Embryonic facial prominence (tissue), 1 donor: ENCODE measurements around the gene FAM53B.
"Not testable (repeated sequence)": the region's sequence is repeated elsewhere in the genome, so short reads cannot be mapped to it uniquely, and the experiment has no call there.

Experiments used
- DNase-seq: peaks from one replicate; pipeline ENCODE4 v3.0.0-alpha.2; 2016; ENCODE audit errors: extremely low spot score

The FAM53B gene

GRCh38 chr10:124598773-124599587 lies 145.2 kb downstream of the FAM53B start:
- no peak for DNase-seq

GRCh38 chr10:124598196-124598595 lies 146.0 kb downstream of the FAM53B start:
- DNase-seq: no peak

DNA sequence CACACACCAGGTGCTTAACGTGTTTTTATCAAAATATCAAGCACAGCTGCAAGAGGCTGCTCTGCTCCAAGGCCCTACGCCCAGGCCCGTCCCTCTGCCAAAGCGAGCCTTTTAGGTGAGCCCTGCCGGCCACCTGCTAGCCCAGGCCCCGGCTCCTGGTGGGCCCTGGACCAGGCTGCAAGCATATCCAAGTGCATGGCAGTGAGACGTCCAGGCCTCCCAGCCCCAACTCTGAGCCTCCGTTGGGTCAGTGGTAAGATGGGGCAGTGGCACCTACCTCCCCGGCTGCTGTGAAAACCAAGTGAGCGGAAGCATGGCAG lies 146.4 kb downstream of the FAM53B start:
- DNase-seq: no peak

DNA sequence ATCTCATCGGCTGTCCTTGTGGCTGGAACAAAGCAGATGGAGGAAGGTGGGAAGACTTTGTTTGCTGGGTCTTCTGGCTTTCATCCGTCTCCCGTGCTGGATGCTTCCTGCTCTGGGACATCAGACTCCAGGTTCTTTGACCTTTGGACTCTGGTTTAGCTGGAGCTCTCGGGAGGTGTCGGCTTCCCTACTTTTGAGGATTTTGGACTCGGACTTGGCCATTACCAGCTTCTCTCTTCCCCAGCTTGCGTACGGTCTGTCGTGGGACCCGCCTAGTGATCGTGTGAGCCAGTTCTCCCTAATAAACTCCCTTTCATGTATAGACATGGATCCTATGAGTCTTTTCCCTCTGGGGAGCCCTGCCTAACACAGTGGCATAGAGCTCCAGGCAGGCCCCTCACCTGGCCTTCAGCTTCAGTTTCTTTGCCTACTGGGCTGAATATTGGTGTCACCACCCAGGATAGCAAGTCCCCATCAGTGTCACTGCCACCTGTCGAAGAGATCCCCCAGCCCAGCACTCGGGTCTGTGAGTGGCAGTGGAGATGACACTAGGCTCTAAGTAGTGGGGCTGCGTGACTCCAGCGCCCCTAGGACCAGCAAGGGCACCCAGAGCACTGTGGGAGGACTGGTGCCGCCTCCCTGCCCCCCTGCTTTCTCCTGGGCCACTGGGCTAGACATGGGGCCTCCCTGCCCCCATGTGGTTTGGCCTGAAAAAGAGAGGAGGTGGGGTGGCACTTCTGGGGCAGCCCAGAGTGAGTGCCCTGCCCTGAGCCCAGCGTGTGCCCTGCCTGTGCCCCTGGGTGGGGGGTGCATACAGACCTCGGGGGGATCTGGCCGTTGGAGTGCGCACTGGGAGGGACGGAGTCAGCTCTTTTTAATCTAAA lies 147.0 kb downstream of the FAM53B start:
- no peak for DNase-seq

- no peak for DNase-seq
Observed at GRCh38 chr10:124596116-124596785, 147.9 kb downstream of the FAM53B start.

GRCh38 chr10:124595143-124595883 lies 148.9 kb downstream of the FAM53B start:
- no peak for DNase-seq

DNA sequence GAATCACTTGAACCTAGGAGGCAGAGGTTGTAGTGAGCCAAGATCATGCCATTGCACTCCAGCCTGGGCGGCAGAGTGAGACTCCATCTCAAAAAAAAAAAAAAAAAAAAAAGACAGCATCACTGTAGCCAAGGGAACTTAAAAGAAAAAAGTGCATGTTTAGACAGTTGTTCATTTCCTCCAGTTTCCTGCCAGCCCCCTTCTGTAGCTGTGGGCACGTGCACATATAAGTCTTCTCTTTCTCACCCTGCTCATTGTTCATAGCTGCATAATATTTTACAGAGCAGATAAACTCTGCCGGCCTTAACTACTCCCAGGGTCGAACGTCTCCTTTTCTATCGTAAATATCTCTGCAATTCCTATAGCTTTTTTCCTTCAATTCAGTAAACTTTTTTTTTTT lies 149.9 kb downstream of the FAM53B start:
- no peak for DNase-seq

DNA sequence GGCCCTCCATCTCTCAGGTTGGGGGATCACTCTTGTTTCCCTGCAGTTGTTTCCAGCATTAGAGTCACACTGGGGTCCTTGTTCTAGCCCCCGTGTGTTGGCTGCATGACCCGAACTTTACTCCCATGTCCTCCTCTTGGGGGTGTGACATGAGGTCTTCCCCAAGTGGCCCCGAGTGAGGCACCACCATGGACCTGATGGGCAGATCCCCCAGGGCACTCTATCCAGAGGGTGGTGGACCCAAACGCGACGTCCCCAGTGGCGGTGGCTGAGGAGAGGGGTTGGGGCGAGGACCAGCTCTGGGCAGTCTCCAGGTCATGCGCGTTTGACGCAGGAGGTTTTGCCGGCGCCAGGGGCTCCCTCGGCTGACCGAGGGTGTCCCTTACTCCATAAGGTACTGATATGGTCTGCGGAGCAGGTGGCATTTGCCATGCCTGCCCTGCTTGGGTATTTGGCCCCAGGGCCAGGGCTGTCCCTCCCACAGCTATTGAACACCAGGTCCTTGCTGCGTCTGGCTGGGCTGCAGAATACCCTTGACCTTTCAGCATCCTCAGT lies 150.7 kb downstream of the FAM53B start:
- no peak for DNase-seq

- no peak for DNase-seq
Observed at GRCh38 chr10:124592736-124593430, 151.3 kb downstream of the FAM53B start.

GRCh38 chr10:124592101-124592500 lies 152.1 kb downstream of the FAM53B start:
- DNase-seq: no peak

GRCh38 chr10:124591123-124591495 lies 153.1 kb downstream of the FAM53B start:
- DNase-seq: no peak

DNA sequence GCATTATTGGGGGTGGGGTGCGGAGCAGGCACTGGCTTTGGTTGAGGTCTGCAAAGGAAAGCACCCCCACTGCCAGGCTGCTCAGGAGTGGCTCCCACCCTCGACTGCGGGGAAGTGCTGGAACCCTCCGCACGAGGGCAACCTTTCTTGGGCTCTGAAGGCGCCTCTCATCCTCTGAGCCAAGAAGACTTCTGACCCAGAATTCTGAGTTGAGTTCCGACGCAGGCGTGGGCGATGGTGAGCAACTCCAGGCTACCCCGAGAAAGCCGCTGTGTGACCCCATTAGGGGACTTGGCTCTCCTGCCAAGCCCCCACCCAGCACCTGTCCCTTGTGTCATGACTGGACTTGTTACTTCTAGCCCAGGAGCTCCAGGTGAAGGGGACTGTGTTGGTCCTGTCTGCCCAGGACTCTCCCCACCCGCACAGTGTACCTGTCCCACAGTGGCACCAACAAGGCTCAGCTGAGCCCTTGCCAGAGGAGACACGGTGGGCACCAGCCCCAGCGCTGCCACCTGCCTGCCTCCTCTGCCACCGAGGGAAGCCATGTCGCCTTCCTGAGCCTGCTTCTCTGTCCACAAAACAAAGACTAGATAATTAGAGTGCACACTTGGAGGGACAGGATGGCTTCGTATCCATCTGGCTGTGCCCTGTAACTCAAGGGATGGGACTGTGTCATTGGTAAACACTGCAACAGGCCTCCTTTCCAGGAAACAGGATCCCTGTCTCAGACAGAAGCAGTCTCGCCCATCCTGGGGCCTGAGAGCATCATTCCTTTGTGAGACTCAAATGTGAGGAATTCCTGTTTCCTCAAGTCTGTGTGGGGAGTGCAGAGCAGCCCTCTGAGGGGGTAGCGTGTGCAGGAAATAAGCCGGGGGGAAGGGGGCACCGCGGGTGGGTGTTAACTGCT lies 153.7 kb downstream of the FAM53B start:
- no peak for DNase-seq

GRCh38 chr10:124589491-124590041 lies 154.6 kb downstream of the FAM53B start:
- DNase-seq: peak; percentile 29

DNA sequence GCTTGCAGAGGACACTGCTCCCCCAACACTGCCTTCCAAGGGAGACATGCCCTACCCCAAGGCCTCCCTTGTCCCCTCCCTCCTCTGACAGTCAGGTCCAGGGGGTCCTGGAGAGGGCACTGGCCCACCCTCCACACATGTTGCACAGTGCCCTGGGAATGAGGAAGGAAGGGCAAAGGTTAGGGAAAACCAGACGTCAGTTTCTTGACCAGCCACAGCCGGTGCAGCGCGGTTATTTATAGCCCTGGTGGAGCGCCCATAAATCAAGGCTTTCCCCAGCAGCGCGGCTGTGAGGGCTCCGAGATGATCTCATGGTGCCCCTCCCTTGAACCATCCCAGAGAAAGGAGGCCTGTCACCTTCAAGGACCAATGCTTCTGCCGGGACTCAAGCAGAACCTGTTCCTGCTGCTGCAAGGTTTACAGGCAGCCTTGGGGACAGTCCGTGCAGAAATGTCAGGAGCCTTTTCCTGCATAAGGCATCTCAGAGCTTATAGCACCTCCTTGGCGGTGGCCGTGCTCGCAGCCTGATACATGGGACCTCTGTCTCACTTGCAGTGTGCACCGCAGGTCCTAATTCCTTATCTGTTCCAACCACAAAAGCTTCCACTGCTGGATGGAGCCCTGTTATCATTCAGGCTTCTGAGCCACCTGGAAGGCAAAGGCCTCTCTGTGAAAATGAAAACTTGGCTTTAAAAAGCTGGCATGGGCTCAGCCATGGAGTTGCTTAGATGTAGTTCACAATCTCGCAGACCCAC lies 155.3 kb downstream of the FAM53B start:
- no peak for DNase-seq

GRCh38 chr10:124588341-124588735 lies 155.8 kb downstream of the FAM53B start:
- DNase-seq: not testable (repeated sequence)

- DNase-seq: no peak
Observed at GRCh38 chr10:124587811-124588211, 156.4 kb downstream of the FAM53B start.

GRCh38 chr10:124586142-124586541 lies 158.0 kb downstream of the FAM53B start:
- no peak for DNase-seq

DNA sequence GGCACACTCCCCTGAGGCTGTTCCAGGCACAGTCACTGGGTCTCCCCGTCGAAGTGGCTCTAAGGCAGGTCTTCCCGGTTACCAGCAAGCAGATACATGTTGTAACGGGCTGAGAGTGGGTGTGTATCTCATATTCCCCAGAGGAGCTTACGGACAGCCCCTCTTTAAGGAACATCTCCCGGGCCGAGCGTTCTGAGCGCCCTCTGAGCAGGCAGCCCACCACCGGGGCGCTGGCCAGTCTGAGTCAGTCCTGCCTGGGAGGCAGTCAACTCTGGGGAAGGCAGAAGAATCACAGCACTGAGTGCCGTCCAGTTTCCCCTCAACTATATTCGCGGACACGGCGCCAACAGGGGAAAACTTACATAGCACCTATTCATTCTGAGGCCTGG lies 165.2 kb downstream of the FAM53B start:
- DNase-seq: no peak
